CD14-positive monocyte (primary cell): ENCODE data around the gene SRSF7. TPM values are rescaled to one million over a fixed set of nuclear protein-coding genes. Genes with fewer than 3 reads are reported as not detected.

Source experiments
- DNase-seq, 3 donors: peaks; one replicate each; pipeline ENCODE4 v3.0.0-alpha.2; 2011 to 2022
- H2AFZ ChIP-seq: 2 replicates; pipeline ENCODE4 v1.6.0; 2012; ENCODE audit warnings: mild to moderate bottlenecking, low read depth, low read length, inconsistent platforms; ENCODE audit not compliant: insufficient read depth, poor library complexity, severe bottlenecking
- H3K27ac ChIP-seq, 2 donors: 1 replicate in 1 of 2; 2 replicates in 1 of 2; pipeline ENCODE4 v1.5.1; 2012 to 2013; ENCODE audit warnings: low read length in 2 of 2, control low read depth in 1 of 2, inconsistent platforms in 1 of 2, low read depth in 1 of 2, mild to moderate bottlenecking in 1 of 2
- H3K27me3 ChIP-seq, 2 donors: one replicate each; pipeline versions ENCODE4 v1.6.0 to v1.6.1; 2011 to 2013; ENCODE audit warnings: low read length in 2 of 2; ENCODE audit not compliant: control insufficient read depth in 2 of 2, insufficient read depth in 2 of 2
- H3K36me3 ChIP-seq, 2 donors: replicated peaks in 1 of 2; 1 replicate in 1 of 2; 2 replicates in 1 of 2; pipeline versions ENCODE4 v1.5.1 to v1.6.1; 2012 to 2013; ENCODE audit warnings: low read length in 2 of 2, control low read depth in 1 of 2, inconsistent platforms in 1 of 2, mild to moderate bottlenecking in 1 of 2; ENCODE audit not compliant: insufficient read depth in 2 of 2, control insufficient read depth in 1 of 2
- H3K4me1 ChIP-seq, 2 donors: 1 replicate in 1 of 2; 2 replicates in 1 of 2; pipeline versions ENCODE4 v1.5.1 to v1.6.1; 2012 to 2013; ENCODE audit warnings: low read length in 2 of 2, control low read depth in 1 of 2, inconsistent platforms in 1 of 2, mild to moderate bottlenecking in 1 of 2, moderate library complexity in 1 of 2; ENCODE audit not compliant: insufficient read depth in 2 of 2, control insufficient read depth in 1 of 2
- H3K4me2 ChIP-seq: replicated peaks from 2 replicates; pipeline ENCODE3; 2012; ENCODE audit warnings: low read length, moderate library complexity, mild to moderate bottlenecking; ENCODE audit not compliant: poor library complexity, severe bottlenecking; ENCODE audit errors: extremely low read depth
- H3K4me3 ChIP-seq, 3 experiments: fragments of 200-600 bp in 1 of 3; sonication (generic) in 1 of 3; replicated peaks in 1 of 3; 1 replicate in 2 of 3; 2 replicates in 1 of 3; pipeline ENCODE4 v1.5.1; 2011 to 2013; ENCODE audit warnings: low read length in 3 of 3, mild to moderate bottlenecking in 3 of 3, control low read depth in 2 of 3, low read depth in 2 of 3, inconsistent platforms in 1 of 3, moderate library complexity in 1 of 3
- H3K79me2 ChIP-seq: 2 replicates; pipeline ENCODE4 v1.6.0; 2012; ENCODE audit warnings: mild to moderate bottlenecking, control low read depth, inconsistent platforms, low read length, moderate library complexity; ENCODE audit not compliant: insufficient read depth
- H3K9ac ChIP-seq: 2 replicates; pipeline ENCODE4 v1.6.0; 2017; ENCODE audit warnings: low read length, mild to moderate bottlenecking; ENCODE audit not compliant: insufficient read depth, poor library complexity, severe bottlenecking
- H3K9me3 ChIP-seq, 2 donors: replicated peaks in 1 of 2; 1 replicate in 1 of 2; 2 replicates in 1 of 2; pipeline versions ENCODE4 v1.5.1 to v1.6.1; 2012 to 2013; ENCODE audit warnings: low read length in 2 of 2, control low read depth in 1 of 2; ENCODE audit not compliant: control insufficient read depth in 1 of 2, insufficient read depth in 1 of 2
- H4K20me1 ChIP-seq: 2 replicates; pipeline ENCODE4 v1.6.0; 2012; ENCODE audit warnings: mild to moderate bottlenecking, low read length, control low read depth, moderate library complexity; ENCODE audit not compliant: insufficient read depth
- H3K27ac Mint-ChIP-seq, 7 donors: one replicate each; pipeline ENCODE4 v1.8.0; 2020; ENCODE audit warnings: mild to moderate bottlenecking in 7 of 7, mixed read lengths in 7 of 7, moderate library complexity in 6 of 7, inconsistent platforms in 2 of 7
- H3K27me3 Mint-ChIP-seq, 3 donors: one replicate each; pipeline ENCODE4 v1.8.0; 2021 to 2022; ENCODE audit warnings: low read depth in 3 of 3, mild to moderate bottlenecking in 3 of 3, mixed read lengths in 3 of 3, moderate library complexity in 3 of 3, inconsistent platforms in 1 of 3
- H3K36me3 Mint-ChIP-seq, 2 donors: one replicate each; pipeline ENCODE4 v1.8.0; 2020; ENCODE audit warnings: mixed read lengths in 2 of 2, inconsistent platforms in 1 of 2, mild to moderate bottlenecking in 1 of 2
- H3K4me1 Mint-ChIP-seq: one replicate; pipeline ENCODE4 v1.8.0; 2020; ENCODE audit warnings: mild to moderate bottlenecking, mixed read lengths
- H3K4me3 Mint-ChIP-seq, 2 donors: one replicate each; pipeline ENCODE4 v1.8.0; 2020; ENCODE audit warnings: mild to moderate bottlenecking in 2 of 2, mixed read lengths in 2 of 2, moderate library complexity in 1 of 2
- H3K9me3 Mint-ChIP-seq, 7 donors: one replicate each; pipeline ENCODE4 v1.8.0; 2020 to 2022; ENCODE audit warnings: mixed read lengths in 7 of 7, mild to moderate bottlenecking in 6 of 7, moderate library complexity in 6 of 7, inconsistent platforms in 2 of 7
- WGBS: methylation state at CpG from one replicate; pipeline ENCODE4 v1.1.5; 2013; ENCODE audit warnings: missing lambda C conversion rate; ENCODE audit not compliant: insufficient coverage; 5-methylcytosine and 5-hydroxymethylcytosine counted together
- intact Hi-C, 2 donors: fragments of 100-400 bp; cut with micrococcal nuclease; formaldehyde crosslinking; loops; one replicate each; pipeline versions ENCODE4 v1.15.0 to v1.15.1; 2023
- polyA plus RNA-seq, 3 donors: library from polyadenylated mRNA; depleted of rRNA in 1 of 3; unstranded in 2 of 3; stranded (reverse) in 1 of 3; fragments of 300-500 nt in 2 of 3; fragments of >200 nt in 1 of 3; fragmentation: Illumina TruSeq in 2 of 3; gene quantifications; 1 replicate in 2 of 3; 2 replicates in 1 of 3; pipeline ENCODE4 v1.2.3, GENCODE V29; 2012 to 2021
- TF ChIP-seq, protein P1 (sequence below): fragments of 200-600 bp; IDR thresholded peaks from one replicate; pipeline ENCODE4 v1.8.0; 2022; ENCODE audit warnings: antibody characterized with exemption, mild to moderate bottlenecking

SRSF7 gene
- polyA plus RNA-seq, 3 donors, result 226 to 299 (median 246) TPM

DNA sequence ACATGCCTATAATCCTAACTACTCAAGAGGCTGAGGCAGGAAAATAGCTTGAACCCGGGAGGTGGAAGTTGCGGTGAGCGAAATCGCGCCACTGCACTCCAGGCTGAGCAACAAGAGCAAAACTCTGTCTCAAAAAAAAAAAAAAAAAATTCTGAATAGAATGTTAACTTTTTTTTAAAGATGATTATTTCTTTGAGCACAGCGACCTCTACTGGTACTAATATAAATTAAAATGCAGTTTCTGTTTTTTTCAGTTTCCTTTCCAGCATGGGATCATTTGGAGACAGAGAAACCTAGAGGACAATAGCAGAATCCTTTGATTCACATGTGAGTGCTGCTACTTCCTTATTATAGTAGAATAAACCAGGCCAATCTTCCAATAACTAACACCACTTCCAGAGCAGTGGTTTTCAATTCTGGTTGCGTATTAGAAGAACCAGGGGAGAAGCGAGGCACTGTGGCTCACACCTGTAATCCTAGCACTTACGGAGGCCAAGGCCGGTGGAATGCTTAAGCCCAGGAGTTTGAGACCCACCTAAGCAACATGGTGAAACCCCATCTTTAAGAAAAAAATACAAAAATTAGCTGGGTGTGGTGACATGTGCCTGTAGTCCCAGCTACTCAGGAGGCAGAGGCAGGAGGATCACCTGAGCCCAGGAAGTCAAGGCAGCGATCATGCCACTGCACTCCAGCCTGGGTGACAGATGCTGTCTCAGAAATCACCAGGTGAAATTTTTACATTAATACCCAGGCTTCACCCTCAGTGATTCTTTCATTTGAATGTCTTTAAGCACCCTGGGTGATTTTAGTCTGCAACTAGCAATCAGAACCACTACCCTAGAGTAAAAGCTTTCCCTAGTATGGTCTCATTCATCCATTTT lies 10.1 kb downstream of the SRSF7 start:
- peaks cover 36% of the 10 kb centered on the region for H3K79me2 ChIP-seq

DNA sequence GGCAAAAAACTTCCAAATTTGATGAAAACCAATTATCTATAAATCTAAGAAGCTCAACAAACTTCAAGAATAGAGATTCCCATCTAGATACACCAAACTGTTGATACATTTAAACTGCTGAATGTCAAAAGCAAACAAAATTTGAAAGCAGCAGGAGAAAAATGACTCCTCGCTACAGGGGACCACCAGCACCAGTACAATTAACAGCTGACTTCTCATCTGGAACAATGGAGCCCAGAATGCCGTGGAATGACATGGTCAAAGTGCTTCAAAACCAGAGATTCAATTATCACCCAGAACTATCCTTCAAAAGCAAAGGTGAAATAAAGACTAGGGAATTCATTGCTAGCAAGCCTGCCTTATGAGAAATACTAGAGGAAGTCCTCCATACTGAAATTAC lies 11.6 kb downstream of the SRSF7 start:
- Mint-ChIP-seq H3K27ac (peak overlapping the region in 1 of 7 donors; percentile 62), H3K4me3 (no peak overlapping the region), H3K4me1 (peaks cover 31% of the 10 kb centered on the region), H3K36me3 (peaks cover 42 to 65% of the 10 kb centered on the region in 2 donors), H3K9me3 (peaks cover 0 to 2% (median 0%) of the 10 kb centered on the region in 7 donors), H3K27me3 (peaks cover 0 to 2% (median 0%) of the 10 kb centered on the region in 3 donors)
- TF ChIP-seq, protein P1, sequence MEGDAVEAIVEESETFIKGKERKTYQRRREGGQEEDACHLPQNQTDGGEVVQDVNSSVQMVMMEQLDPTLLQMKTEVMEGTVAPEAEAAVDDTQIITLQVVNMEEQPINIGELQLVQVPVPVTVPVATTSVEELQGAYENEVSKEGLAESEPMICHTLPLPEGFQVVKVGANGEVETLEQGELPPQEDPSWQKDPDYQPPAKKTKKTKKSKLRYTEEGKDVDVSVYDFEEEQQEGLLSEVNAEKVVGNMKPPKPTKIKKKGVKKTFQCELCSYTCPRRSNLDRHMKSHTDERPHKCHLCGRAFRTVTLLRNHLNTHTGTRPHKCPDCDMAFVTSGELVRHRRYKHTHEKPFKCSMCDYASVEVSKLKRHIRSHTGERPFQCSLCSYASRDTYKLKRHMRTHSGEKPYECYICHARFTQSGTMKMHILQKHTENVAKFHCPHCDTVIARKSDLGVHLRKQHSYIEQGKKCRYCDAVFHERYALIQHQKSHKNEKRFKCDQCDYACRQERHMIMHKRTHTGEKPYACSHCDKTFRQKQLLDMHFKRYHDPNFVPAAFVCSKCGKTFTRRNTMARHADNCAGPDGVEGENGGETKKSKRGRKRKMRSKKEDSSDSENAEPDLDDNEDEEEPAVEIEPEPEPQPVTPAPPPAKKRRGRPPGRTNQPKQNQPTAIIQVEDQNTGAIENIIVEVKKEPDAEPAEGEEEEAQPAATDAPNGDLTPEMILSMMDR, result no peak
- DNase-seq, result no peak
- intact Hi-C loops, result loop anchor here in 1 of 2 donors (5.0 kb wide), 1 partner anchor 152 kb away; no protein-coding TSS in a partner anchor
- peaks cover 20% of the 10 kb centered on the region for H3K79me2 ChIP-seq
- no peaks in the 10 kb centered on the region for H3K9me3 ChIP-seq
- no CpG with 5 or more reads among the region's 2 CpGs for WGBS
- H3K4me1 ChIP-seq, result peaks cover 16 to 21% of the 10 kb centered on the region in 2 donors
- peaks cover 31 to 45% of the 10 kb centered on the region in 2 donors for H3K36me3 ChIP-seq
- no peak overlapping the region for H3K4me2 ChIP-seq
- no peak overlapping the region for H2AFZ ChIP-seq
- H4K20me1 ChIP-seq, result peaks cover 57% of the 10 kb centered on the region
- no peaks in the 10 kb centered on the region for H3K27me3 ChIP-seq
- H3K27ac ChIP-seq, result no peak overlapping the region
- no peak overlapping the region for H3K4me3 ChIP-seq
- H3K9ac ChIP-seq, result no peak overlapping the region

More for the DNA sequence above, 10.1 kb downstream of the SRSF7 start:
- Mint-ChIP-seq H3K36me3 (peaks cover 49 to 72% of the 10 kb centered on the region in 2 donors), H3K4me3 (no peak overlapping the region), H3K4me1 (peaks cover 35% of the 10 kb centered on the region), H3K9me3 (no peaks in the 10 kb centered on the region), H3K27ac (peak overlapping the region in 6 of 7 donors; percentile 8 to 64 (median 37)), H3K27me3 (peaks cover 0 to 2% (median 0%) of the 10 kb centered on the region in 3 donors)
- Histone ChIP-seq H3K4me2 (no peak overlapping the region), H2AFZ (no peak overlapping the region), H3K4me1 (peaks cover 16 to 21% of the 10 kb centered on the region in 2 donors), H3K4me3 (no peak overlapping the region), H3K27me3 (no peaks in the 10 kb centered on the region), H3K36me3 (peaks cover 41 to 51% of the 10 kb centered on the region in 2 donors), H3K9ac (no peak overlapping the region), H3K9me3 (no peaks in the 10 kb centered on the region), H3K27ac (peak overlapping the region in 1 of 2 donors; percentile 13), H4K20me1 (peaks cover 73% of the 10 kb centered on the region)
- TF ChIP-seq, protein P1, result peak; percentile 72
- intact Hi-C loops, result loop anchor here (5.0 to 10.0 kb wide), 3 partner anchors 159 to 429 kb away; no protein-coding TSS in a partner anchor
- peak; percentile 40 to 59 (median 46) for DNase-seq
- WGBS, result 92% methylated on average over 5 of the region's 11 CpGs
